Lung (tissue), 12 donors: ENCODE results near the gene TSPYL4. TPM values are rescaled to one million over a fixed set of nuclear protein-coding genes. Genes with fewer than 3 reads are reported as not detected.

Experiments
- ATAC-seq: fragments of 200-7000 bp; cut with Tn5 transposase; one replicate; pipeline ENCODE4 v1.9.1; 2020; ENCODE audit warnings: moderate number of reproducible peaks; ENCODE audit not compliant: insufficient read depth, low FRiP score
- DNase-seq, 3 donors: peaks; one replicate each; pipeline ENCODE4 v3.0.0-alpha.2; 2013 to 2017
- H3K27ac ChIP-seq, 2 donors: one replicate each; pipeline ENCODE4 v1.5.1; 2013; ENCODE audit warnings: mild to moderate bottlenecking in 2 of 2, moderate library complexity in 2 of 2, control low read depth in 1 of 2, inconsistent platforms in 1 of 2, low read depth in 1 of 2, low read length in 1 of 2
- H3K27me3 ChIP-seq, 3 donors: one replicate each; pipeline ENCODE4 v1.5.1; 2013; ENCODE audit warnings: low read length in 2 of 3; ENCODE audit not compliant: control insufficient read depth in 3 of 3, insufficient read depth in 3 of 3
- H3K36me3 ChIP-seq, 4 donors: one replicate each; pipeline ENCODE4 v1.5.1; 2013; ENCODE audit warnings: low read length in 4 of 4, mild to moderate bottlenecking in 1 of 4, moderate library complexity in 1 of 4; ENCODE audit not compliant: control insufficient read depth in 4 of 4, insufficient read depth in 4 of 4
- H3K4me1 ChIP-seq, 5 donors: one replicate each; pipeline ENCODE4 v1.5.1; 2013; ENCODE audit warnings: low read length in 5 of 5, mild to moderate bottlenecking in 2 of 5, moderate library complexity in 1 of 5; ENCODE audit not compliant: control insufficient read depth in 5 of 5, insufficient read depth in 5 of 5
- H3K4me3 ChIP-seq: one replicate; pipeline ENCODE4 v1.5.1; 2013; ENCODE audit warnings: mild to moderate bottlenecking, control low read depth, moderate library complexity
- H3K9ac ChIP-seq, 2 donors: one replicate each; pipeline ENCODE4 v1.5.1; 2013; ENCODE audit warnings: low read length in 2 of 2, control low read depth in 1 of 2; ENCODE audit not compliant: insufficient read depth in 1 of 2
- H3K9me3 ChIP-seq, 4 donors: one replicate each; pipeline ENCODE4 v1.5.1; 2013; ENCODE audit warnings: low read length in 3 of 4, mild to moderate bottlenecking in 1 of 4, moderate library complexity in 1 of 4; ENCODE audit not compliant: control insufficient read depth in 4 of 4, insufficient read depth in 3 of 4
- CTCF ChIP-seq: IDR thresholded peaks from 2 replicates; pipeline ENCODE4 v1.5.1; 2012; ENCODE audit warnings: mild to moderate bottlenecking; ENCODE audit errors: control extremely low read depth, extremely low read depth
- WGBS, 2 donors: extraction: QIAGEN DNeasy Blood & Tissue Kit; methylation state at CpG; one replicate each; pipeline ENCODE4 v1.1.7; 2013; 5-methylcytosine and 5-hydroxymethylcytosine counted together
- polyA plus RNA-seq, 2 donors: library from polyadenylated mRNA; stranded (reverse); fragments of 200-250 nt; gene quantifications; one replicate each; pipeline ENCODE4 v1.2.1, GENCODE V29; 2013
- total RNA-seq, 2 donors: library from RNA; depleted of rRNA in 1 of 2; stranded (reverse); fragments of >200 nt in 1 of 2; gene quantifications; one replicate each; pipeline ENCODE4 v1.2.1, GENCODE V29; 2014 to 2021
- donor health status: control.
- donor health status: control.
- donor health status: Bipolar disorder and iron deficiency.
- donor health status: healthy.
- donor health status: DM: yes; HTN: yes; CAD: no.

TSPYL4 gene
- total and polyA plus RNA-seq, 4 donors: 7.3 to 30.0 (median 11.9) TPM

- Histone ChIP-seq H3K36me3 (peaks cover 0 to 4% (median 1%) of the 10 kb centered on the region in 4 donors), H3K9me3 (no peaks in the 10 kb centered on the region), H3K4me1 (peaks cover 0 to 5% (median 0%) of the 10 kb centered on the region in 5 donors), H3K4me3 (no peak overlapping the region), H3K27me3 (no peaks in the 10 kb centered on the region), H3K27ac (no peak overlapping the region), H3K9ac (no peak overlapping the region)
- no peak for TF ChIP-seq CTCF
- ATAC-seq (no peak), DNase-seq (no peak)
- WGBS, 2 donors: 86 to 97% methylated on average over 1 of the region's 1 CpG
These were observed 39.2 kb downstream of the TSPYL4 start for GRCh38 chr6:116214681-116215080.

GRCh38 chr6:116210750-116211425, 43.0 kb downstream of the TSPYL4 start:
- H3K27ac ChIP-seq: peak overlapping the region in 1 of 2 donors; percentile 72
- DNase-seq (no peak), ATAC-seq (peak; percentile 41)
- no peak overlapping the region for H3K9ac ChIP-seq
- no peaks in the 10 kb centered on the region for H3K27me3 ChIP-seq
- H3K4me3 ChIP-seq: no peak overlapping the region
- H3K4me1 ChIP-seq: peaks cover 0 to 8% (median 5%) of the 10 kb centered on the region in 5 donors
- no peak for TF ChIP-seq CTCF
- 55 to 58% methylated on average over 3 of the region's 3 CpGs for WGBS, 2 donors
- H3K36me3 ChIP-seq: peaks cover 0 to 4% (median 1%) of the 10 kb centered on the region in 4 donors
- no peaks in the 10 kb centered on the region for H3K9me3 ChIP-seq

- Histone ChIP-seq H3K27me3 (no peaks in the 10 kb centered on the region), H3K4me3 (no peak overlapping the region), H3K27ac (no peak overlapping the region), H3K36me3 (peaks cover 0 to 4% (median 1%) of the 10 kb centered on the region in 4 donors), H3K9me3 (no peaks in the 10 kb centered on the region), H3K4me1 (peaks cover 0 to 14% (median 5%) of the 10 kb centered on the region in 5 donors), H3K9ac (no peak overlapping the region)
- ATAC-seq (no peak), DNase-seq (no peak)
- no peak for TF ChIP-seq CTCF
- WGBS, 2 donors: 94 to 96% methylated on average over 5 of the region's 5 CpGs
These were observed 43.6 kb downstream of the TSPYL4 start for GRCh38 chr6:116210316-116210715.
